Measurements from ENCODE around the gene HYCC1.
"Not testable (repeated sequence)": the region's sequence is repeated elsewhere in the genome, so short reads cannot be mapped to it uniquely, and the experiment has no call there.

DNA sequence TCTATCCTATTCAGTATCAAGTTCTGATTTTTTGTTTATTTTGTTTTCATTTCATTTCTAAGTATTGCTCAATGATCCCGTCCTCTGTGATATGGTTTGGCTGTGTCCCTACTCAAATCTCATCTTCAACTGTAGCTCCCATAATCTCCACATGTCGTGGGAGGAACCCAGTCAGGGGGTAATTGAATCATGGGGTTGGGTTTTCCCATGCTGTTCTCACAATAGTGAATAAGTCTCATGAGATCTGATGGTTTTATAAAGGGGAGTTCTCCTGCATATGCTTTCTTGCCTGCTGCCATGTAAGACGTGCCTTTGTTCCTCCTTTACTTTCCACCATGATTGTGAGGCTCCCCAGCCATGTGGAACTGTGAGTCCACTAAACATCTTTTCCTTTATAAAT lies 39.3 kb downstream of the HYCC1 start:
- TF ChIP-seq, protein P1, sequence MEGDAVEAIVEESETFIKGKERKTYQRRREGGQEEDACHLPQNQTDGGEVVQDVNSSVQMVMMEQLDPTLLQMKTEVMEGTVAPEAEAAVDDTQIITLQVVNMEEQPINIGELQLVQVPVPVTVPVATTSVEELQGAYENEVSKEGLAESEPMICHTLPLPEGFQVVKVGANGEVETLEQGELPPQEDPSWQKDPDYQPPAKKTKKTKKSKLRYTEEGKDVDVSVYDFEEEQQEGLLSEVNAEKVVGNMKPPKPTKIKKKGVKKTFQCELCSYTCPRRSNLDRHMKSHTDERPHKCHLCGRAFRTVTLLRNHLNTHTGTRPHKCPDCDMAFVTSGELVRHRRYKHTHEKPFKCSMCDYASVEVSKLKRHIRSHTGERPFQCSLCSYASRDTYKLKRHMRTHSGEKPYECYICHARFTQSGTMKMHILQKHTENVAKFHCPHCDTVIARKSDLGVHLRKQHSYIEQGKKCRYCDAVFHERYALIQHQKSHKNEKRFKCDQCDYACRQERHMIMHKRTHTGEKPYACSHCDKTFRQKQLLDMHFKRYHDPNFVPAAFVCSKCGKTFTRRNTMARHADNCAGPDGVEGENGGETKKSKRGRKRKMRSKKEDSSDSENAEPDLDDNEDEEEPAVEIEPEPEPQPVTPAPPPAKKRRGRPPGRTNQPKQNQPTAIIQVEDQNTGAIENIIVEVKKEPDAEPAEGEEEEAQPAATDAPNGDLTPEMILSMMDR (optimal IDR thresholded peaks at IDR 0.05 in 1 of 3, IDR thresholded peaks at IDR 0.05 in 1 of 3, conservative IDR thresholded peaks at IDR 0.05 in 1 of 3; ENCODE audit: extremely low read depth in 1 of 3, insufficient read depth in 2 of 3, low read length in 3 of 3): not testable (repeated sequence)
- not testable (repeated sequence) for TF ChIP-seq EZH2 (IDR thresholded peaks at IDR 0.05; ENCODE audit: low read length)
